ENCODE data around the gene ELP4. TPM values are rescaled to one million over a fixed set of nuclear protein-coding genes. Genes with fewer than 3 reads are reported as not detected.

ELP4 gene
- total RNA-seq, 2 donors from 2014 or later, result 16.9 TPM

- no peaks in the 10 kb centered on the region for H3K9me3 ChIP-seq
- H3K4me3 ChIP-seq, result peak overlapping the region; percentile 75
- no peak overlapping the region for H3K27ac ChIP-seq
- no peaks in the 10 kb centered on the region for H3K36me3 ChIP-seq
- no peak for ATAC-seq (ENCODE audit: insufficient number of reproducible peaks, low FRiP score, low read depth)
- peaks cover 34% of the 10 kb centered on the region for H3K27me3 ChIP-seq (replicated peaks; ENCODE audit: insufficient read depth)
- no peak for DNase-seq (ENCODE audit: low spot score)
- TF ChIP-seq, protein P1, sequence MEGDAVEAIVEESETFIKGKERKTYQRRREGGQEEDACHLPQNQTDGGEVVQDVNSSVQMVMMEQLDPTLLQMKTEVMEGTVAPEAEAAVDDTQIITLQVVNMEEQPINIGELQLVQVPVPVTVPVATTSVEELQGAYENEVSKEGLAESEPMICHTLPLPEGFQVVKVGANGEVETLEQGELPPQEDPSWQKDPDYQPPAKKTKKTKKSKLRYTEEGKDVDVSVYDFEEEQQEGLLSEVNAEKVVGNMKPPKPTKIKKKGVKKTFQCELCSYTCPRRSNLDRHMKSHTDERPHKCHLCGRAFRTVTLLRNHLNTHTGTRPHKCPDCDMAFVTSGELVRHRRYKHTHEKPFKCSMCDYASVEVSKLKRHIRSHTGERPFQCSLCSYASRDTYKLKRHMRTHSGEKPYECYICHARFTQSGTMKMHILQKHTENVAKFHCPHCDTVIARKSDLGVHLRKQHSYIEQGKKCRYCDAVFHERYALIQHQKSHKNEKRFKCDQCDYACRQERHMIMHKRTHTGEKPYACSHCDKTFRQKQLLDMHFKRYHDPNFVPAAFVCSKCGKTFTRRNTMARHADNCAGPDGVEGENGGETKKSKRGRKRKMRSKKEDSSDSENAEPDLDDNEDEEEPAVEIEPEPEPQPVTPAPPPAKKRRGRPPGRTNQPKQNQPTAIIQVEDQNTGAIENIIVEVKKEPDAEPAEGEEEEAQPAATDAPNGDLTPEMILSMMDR (IDR thresholded peaks at IDR 0.05), result no peak
- peaks cover 41 to 66% of the 10 kb centered on the region in 2 donors for H3K4me1 ChIP-seq (ENCODE audit: control insufficient read depth in 1 of 2, low read depth in 2 of 2)
Measured at GRCh38 chr11:31809857-31810778, 300.6 kb downstream of the ELP4 start.

GRCh38 chr11:31810779-31811647 lies 301.4 kb downstream of the ELP4 start, which contains the start of gene PAX6:
PAX6 (minus strand) TSS chr11:31811322; CDS start chr11:31806411, 4,911 bp downstream.
- TF ChIP-seq, protein P1 (IDR thresholded peaks at IDR 0.05), result no peak
- ATAC-seq (ENCODE audit: insufficient number of reproducible peaks, low FRiP score, low read depth), result no peak
- no peak for DNase-seq (ENCODE audit: low spot score)
- Histone ChIP-seq H3K36me3 (no peaks in the 10 kb centered on the region), H3K4me1 (ENCODE audit: control insufficient read depth in 1 of 2, low read depth in 2 of 2) (peaks cover 47 to 66% of the 10 kb centered on the region in 2 donors), H3K4me3 (peak within 1 kb of the TSS; percentile 75), H3K27me3 (replicated peaks; ENCODE audit: insufficient read depth) (peaks cover 25% of the 10 kb centered on the region), H3K9me3 (no peaks in the 10 kb centered on the region), H3K27ac (no peak within 1 kb of the TSS)

DNA sequence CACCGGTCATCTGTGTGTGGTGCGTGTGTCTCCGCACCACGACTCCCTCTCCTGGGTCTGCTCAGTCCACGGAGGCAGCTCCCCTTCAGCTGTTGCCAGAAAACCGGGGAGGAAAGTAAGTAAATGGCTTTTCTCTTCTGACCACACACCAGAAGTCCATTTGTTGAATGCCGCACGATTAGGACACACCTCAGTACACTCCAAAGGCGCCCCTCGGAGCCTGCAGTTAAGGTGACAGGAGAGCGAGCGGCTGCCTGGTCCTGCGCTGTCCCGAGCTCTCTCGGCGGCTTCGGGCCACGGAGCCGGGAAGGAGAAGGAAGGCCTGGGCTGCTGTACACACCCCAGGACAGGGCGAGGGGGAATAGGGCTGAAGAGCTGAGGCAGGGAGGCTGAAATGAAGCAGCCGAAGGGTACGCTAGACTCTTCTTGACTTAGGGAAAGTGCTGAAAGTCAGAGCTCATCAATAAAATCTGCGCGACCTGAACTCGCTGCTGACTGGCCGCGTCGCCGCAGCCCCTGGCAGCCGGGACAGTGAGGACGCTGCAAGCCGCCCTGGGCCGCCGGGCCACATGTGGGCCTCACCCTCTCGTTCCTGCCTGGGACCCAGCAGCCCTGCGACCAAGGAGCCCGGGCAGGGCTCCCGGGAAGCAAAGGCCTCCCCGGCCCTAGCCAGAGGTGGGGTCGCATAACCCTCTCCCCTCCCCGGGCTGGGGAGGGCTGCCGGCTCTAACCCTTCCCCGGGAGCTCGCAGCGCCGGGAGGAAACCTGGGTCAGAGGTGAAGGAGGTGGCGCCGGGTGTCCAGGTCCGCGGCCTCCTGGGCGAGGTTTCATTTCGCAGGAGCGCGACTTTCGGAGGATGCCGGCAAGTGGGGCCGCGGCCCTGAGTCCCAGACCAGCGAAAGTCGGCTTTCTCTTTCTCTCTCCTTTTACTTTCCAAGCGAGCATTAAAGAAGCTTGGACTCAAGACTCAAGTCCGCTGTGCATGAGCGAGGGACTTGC lies 303.1 kb downstream of the ELP4 start:
- no peak for ATAC-seq (ENCODE audit: insufficient number of reproducible peaks, low FRiP score, low read depth)
- DNase-seq (ENCODE audit: low spot score), result no peak
- H3K27me3 ChIP-seq (replicated peaks; ENCODE audit: insufficient read depth), result peaks cover 23% of the 10 kb centered on the region
- TF ChIP-seq, protein P1 (IDR thresholded peaks at IDR 0.05), result no peak
- H3K9me3 ChIP-seq, result no peaks in the 10 kb centered on the region
- H3K36me3 ChIP-seq, result no peaks in the 10 kb centered on the region
- peak overlapping the region; percentile 75 for H3K4me3 ChIP-seq
- peaks cover 64 to 80% of the 10 kb centered on the region in 2 donors for H3K4me1 ChIP-seq (ENCODE audit: control insufficient read depth in 1 of 2, low read depth in 2 of 2)
- H3K27ac ChIP-seq, result no peak overlapping the region

DNA sequence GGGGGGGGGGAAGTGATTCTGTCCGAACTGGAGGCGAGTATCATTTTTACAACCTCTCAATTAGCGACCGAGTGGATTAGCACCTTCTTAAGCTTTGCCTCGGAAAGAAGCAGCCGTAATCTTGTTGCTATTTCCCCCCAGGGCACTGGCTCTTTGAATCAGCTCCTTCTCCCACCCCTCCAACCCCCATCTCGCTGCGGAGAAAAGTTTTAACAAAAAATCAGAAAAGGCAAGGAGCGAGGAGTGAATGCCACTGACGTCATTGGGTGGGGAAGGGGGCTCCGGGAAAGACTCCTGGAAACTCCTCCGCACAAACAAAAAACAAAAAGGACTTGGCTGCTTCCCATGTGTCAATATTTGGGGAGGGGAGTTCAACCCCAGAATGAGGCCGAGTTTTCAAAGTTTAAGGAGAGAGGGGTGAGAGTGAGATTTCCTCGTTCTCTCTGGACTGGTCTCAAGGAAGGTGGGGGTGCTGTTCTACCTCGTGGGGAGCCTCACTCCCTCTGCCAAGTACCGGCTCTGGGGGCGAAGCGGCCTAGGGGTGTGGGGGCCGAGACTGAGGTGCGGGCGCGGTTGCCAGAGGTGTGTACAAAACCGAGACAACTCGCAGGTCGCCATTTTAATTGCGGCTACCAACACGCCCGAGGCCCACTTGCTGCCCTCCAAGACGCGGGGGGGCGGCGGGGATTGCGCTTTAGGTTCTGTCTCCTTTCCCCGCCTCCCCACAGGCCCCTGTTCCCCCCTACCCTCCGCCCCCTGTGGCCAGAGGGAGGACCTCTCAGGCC lies 304.0 kb downstream of the ELP4 start:
- no peak for ATAC-seq (ENCODE audit: insufficient number of reproducible peaks, low FRiP score, low read depth)
- Histone ChIP-seq H3K27ac (no peak overlapping the region), H3K27me3 (replicated peaks; ENCODE audit: insufficient read depth) (peaks cover 30% of the 10 kb centered on the region), H3K4me1 (ENCODE audit: control insufficient read depth in 1 of 2, low read depth in 2 of 2) (peaks cover 70 to 89% of the 10 kb centered on the region in 2 donors), H3K4me3 (peak overlapping the region; percentile 75), H3K36me3 (no peaks in the 10 kb centered on the region), H3K9me3 (no peaks in the 10 kb centered on the region)
- DNase-seq (ENCODE audit: low spot score), result no peak
- TF ChIP-seq, protein P1 (IDR thresholded peaks at IDR 0.05), result no peak

Data from thoracic aorta (tissue), 2 donors.